HS-27A (cell line): ENCODE measurements around the gene ADAD1.
"Not testable (repeated sequence)": the region's sequence is repeated elsewhere in the genome, so short reads cannot be mapped to it uniquely, and the experiment has no call there.

Experiments used
- DNase-seq: peaks from one replicate; pipeline ENCODE4 v3.0.0-alpha.2; 2012; ENCODE audit warnings: low read depth, missing footprints

The ADAD1 gene

DNA sequence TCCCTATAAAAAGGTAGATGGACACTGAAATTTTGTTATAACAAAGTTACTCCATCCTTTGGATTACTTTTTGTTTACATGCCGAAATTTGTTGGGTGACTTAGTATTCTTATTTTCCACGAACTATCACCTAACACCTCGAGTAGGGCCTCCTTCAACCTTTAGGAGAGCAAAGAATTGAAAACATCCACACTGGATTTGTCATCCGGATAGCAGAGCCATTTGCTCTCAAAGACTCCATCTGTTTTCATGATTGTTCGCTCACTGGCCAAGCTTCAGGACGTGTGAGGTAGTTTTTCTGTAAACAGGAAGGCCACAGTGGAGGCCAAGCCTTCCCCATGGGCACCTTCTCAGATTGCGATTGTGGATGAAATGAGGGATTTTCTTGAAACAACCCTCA, at the start of gene ADAD1:
Gene ADAD1, plus strand, starts transcription at position 301 of the 400 bp plus-strand sequence. CDS start 1,059 bp downstream, outside the sequence.
- DNase-seq: no peak

DNA sequence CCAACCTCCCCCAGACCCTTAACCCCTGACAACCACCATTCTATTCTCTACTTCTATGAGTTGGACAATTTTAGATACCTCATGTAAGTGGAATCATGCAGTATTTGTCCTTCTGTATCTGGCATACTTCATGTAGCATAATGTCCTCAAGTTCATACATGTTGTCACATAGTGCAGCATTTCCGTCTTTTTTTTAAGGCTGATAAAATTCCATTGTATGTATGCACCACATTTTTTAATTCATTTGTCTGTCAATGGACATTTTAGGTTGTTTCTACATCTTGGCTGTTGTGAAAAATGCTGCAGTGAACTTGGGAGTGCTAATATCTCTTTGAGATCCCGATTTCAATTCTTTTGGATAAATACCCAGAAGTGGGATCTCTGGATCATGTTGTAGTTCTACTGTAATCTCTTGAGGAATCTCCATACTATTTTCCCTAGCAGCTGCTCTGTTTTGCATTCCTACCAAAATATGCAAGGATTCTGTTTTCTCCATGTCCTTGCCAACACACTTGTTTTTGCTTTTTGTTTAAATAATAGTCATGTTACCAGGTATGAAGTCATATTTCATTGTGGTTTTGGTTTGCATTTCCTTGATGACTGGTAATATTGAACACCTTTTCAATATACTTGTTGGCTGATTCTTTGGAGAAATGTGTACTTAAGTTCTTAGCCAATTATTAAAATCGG, 48.8 kb upstream of the ADAD1 start:
- DNase-seq: no peak

DNA sequence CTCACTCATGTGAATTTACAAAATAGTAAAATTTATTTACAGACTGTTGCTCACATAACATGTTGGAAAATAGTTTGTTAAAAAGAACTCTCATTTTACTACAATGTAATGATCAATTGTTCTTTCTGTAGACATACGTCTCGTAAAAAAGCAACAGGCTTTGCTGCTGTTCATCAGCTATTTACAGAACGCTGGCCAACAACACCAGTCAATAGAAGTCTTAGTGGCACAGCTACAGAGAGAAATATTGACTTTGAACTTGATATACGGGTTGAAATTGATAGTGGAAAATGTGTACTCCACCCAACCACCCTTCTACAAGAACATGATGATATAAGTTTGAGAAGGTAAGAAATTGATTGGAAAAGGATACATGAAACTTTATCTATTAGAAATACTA, 47.6 kb upstream of the ADAD1 start:
- no peak for DNase-seq

- DNase-seq: no peak
These were observed 44.0 kb upstream of the ADAD1 start for GRCh38 chr4:122334828-122335227.

GRCh38 chr4:122341886-122342285, 36.9 kb upstream of the ADAD1 start:
- peak; percentile 5 for DNase-seq

DNA sequence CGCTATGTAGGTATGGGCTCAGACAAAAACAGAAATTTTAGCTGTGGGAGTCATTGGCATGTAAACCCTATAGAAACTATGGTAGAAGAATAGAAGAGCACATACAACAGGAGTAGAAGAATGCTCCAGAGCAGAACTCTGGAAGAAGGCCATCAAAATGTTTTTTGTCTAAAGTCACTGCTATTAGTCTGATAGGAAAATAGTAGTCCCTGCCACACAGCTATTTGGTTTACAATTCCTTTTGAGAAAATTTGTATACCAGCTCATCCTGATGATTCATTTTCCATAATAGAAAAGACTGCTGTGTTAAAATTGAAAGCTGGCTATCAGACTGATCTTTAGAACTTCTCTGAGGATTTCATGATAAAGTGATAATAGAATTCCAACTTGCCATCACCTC, 32.8 kb upstream of the ADAD1 start:
- DNase-seq: no peak

DNA sequence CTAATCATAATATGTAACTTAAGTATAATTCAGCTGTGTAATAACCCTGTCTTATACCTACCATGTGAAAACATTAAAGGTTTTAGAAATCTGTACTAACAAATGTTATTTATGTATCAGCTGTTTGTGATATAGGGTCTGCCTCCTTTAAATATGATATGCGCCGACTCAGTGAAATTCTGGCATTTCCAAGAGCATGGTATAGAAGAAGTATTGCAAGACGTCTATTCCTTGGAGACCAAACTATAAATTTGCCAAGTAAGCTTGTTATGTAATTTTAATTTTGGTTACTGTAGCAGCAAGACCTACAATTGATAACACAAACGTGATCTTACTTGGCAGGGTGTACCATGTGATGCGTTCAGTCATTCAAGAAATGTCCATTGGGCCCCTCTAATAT, 32.3 kb upstream of the ADAD1 start:
- no peak for DNase-seq

GRCh38 chr4:122356317-122356808, 22.4 kb upstream of the ADAD1 start:
- no peak for DNase-seq

GRCh38 chr4:122360754-122361153, 18.1 kb upstream of the ADAD1 start:
- no peak for DNase-seq

GRCh38 chr4:122364700-122365404, 14.0 kb upstream of the ADAD1 start:
- DNase-seq: no peak

DNA sequence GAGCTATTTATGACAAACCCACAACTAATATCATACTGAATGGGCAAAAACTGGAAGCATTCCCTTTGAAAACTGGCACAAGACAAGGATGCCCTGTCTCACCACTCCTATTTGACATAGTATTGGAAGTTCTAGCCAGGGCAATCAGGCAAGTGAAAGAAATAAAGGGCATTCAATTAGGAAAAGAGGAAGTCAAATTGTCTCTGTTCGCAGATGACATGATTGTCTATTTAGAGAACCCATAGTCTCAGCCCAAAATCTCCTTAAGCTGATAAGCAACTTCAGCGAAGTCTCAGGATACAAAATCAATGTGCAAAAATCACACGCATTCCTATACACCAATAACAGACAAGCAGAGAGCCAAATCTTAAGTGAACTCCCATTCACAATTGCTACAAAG, 10.0 kb upstream of the ADAD1 start:
- DNase-seq: not testable (repeated sequence)

DNA sequence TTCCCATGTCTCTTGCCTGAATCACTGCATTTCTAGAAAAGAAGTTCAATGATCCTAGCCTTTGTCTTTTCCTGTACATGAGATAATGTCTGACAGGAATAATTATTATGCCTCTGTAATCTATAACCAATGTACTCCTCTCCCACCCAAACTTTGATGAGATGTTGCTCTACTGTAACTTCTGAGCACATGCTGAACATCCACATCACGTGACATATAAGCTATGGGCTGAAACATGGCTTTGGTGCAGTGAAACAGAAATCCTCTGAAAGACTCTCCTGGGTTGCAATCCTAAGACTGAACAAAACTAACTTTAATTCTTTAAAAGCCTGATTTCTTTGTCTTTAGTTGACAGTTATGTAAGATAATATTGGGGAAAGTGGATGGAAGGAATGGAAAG, 1.5 kb upstream of the ADAD1 start:
- no peak for DNase-seq

- no peak for DNase-seq
These were observed 428 bp downstream of the ADAD1 start for GRCh38 chr4:122379239-122379638.

DNA sequence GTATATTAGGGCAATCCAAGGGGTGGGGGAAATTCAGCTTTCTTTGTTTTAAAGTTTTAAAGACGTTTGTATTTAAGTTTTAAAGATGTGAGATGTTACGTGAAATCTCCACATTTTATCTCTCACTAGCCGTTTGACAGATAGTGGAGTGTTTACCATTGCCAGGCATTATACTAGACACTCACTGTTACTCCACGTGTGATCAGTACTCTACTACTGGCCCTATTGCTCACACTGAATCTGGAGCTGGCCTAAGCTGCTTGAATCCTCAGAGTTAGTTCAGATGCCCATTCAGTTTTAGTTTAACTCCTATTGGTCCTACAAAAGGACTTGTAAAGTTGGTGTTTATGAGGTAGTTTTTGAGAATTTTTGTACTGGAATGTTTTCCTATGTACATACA, 4.5 kb downstream of the ADAD1 start:
- no peak for DNase-seq

- no peak for DNase-seq
These were observed 5.4 kb downstream of the ADAD1 start for GRCh38 chr4:122384245-122384644.

DNA sequence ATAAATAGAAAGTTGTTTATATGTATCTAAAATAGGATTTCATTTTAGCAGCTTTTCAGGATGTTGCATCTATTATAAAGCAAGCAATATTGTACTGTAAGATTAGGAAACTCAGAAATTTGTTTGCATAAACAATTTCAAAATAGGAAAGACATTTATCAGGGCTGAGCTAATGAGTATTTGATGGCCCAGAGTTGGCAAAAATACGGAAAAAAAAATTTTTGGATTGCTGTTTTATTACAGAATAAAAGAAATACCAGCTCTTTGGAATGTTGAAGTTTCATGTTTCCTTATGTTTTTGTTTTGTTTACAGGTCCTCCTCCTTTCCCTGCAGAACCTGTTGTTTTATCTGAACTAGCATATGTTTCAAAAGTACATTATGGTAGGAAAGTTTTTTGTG, 14.5 kb downstream of the ADAD1 start:
- DNase-seq: no peak

- no peak for DNase-seq
These were observed 25.1 kb downstream of the ADAD1 start for GRCh38 chr4:122403861-122404260.

GRCh38 chr4:122412547-122412946, 33.7 kb downstream of the ADAD1 start:
- no peak for DNase-seq

- no peak for DNase-seq
These were observed 44.4 kb downstream of the ADAD1 start for GRCh38 chr4:122423246-122423645.

DNA sequence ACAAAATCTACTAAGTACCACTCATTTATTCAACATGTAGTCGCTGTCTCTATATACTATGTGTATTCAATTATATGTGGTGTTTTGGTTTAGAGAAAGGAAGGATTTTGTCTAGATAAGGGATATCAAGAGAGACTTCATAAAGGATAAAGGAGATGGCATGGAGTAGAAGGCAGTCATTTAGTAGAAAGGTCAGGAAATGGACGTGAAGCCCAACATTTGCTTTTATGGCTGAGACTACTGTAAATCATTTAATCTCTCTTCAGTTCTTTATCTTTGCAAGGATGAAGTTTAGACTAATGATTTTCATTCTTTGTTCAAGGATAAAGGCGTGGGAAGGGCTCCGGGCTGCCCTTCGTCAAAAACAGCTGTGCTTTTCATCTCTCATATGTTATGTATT, 52.5 kb downstream of the ADAD1 start:
- no peak for DNase-seq

GRCh38 chr4:122434285-122434684, 55.5 kb downstream of the ADAD1 start:
- no peak for DNase-seq

GRCh38 chr4:122450847-122451246, 72.0 kb downstream of the ADAD1 start:
- DNase-seq: no peak

- DNase-seq: no peak
These were observed 74.7 kb downstream of the ADAD1 start for GRCh38 chr4:122453384-122453995.
